ENCODE measurements around the gene C5AR2.
"Not testable (repeated sequence)": the region's sequence is repeated elsewhere in the genome, so short reads cannot be mapped to it uniquely, and the experiment has no call there.

C5AR2 gene

DNA sequence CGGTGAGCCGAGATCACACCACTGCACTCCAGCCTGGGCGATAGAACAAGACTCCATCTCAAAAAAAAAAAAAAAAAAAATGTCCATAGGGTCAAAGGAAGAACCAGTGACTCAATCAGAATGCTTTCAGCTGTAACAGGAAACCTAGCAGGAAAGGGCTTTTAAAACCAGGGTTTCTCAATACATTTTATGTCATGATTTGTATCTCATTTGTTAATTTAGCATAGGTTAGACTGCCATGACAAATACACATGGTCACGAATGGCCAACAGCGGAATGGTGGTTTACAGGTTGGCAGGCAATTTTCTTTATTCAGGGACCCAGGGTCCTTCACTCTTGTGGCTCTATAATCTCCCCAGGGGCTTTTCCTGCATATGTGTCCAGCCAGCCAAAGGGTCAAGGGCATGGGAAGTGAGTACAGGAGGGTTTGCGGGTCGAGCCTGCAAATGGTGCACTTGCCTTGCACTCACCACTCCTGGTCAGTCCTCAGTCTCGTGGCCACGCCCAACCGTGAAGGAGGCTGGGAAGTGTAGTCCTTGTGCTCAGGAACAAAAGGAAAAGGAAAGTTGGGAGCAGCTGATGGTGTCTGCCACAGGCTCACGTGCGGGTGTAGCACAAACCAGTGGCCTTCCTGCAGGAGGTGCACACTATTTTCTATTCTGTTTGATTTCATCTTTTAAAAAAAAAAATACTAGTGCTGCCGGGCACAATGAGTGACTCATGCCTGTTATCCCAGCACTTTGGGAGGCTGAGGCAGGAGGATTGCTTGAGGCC is 32.0 kb downstream of the C5AR2 start:
- no peak for DNase-seq (ENCODE audit: low read depth)

DNA sequence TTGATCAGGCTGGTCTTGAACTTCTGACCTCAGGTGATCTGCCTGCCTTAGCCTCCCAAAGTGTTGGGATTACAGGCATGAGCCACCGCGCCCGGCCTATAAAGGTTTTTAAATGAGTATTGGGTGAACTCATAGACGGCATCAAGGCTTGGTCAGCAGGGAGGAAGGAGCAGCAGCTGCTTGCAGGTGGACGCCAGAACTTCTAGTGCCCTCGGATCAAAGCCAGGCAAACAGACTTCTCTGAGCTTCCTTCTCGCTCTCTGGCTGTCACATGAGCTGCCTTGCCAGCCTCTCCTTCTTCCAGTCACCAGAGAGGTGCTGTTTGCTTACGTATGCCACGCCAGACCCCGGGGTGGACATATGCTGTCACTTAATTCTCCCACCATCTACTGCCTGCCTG is 33.5 kb downstream of the C5AR2 start:
- not testable (repeated sequence) for DNase-seq (ENCODE audit: low read depth)

DNA sequence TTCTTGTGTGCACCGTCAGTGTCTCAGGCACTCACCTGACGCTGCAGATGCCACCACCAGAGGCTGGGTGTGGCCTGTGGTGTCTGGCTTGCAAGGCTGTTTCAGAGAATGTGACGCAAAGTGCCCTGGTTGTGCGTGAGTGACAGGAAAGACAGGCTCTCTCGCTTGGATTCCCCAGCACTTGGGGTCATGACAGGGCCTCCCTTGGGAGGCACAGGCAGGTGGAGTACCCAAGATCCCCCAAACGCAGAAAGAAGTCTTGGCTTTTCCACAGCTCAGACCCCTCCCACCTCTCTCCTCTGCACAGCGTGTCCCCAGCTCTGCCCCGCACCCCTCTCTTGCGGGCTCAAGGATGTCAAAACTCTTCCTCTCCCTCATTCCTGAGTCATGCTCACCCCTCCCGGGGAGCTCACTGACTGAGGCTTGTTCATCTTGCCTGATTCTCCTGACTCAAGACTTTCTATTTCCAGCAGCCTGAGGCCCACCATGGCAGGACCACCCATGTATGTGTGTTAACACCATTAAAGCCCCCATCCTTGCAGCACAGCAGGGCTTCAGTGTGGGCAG is 38.2 kb downstream of the C5AR2 start:
- DNase-seq (ENCODE audit: low read depth): no peak

DNA sequence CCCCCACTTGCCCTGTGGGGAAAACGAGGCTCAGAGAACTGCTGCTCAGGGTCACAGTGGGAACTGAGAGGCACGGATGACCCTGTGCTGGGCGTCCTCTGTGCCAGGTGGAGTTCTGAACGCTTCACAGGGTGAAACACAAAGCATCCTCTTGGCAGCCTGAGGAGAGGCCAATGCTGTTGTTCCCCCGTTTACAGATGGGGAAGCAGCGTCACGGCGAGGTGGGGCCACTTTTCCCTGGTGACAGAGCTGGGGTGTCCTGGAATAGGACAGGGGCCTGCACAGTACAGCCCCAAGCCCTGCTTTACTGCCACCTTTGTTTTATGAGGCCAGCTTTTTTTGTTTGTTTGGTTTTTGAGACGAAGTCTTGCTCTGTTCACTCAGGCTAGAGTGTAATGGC is 39.3 kb downstream of the C5AR2 start:
- no peak for DNase-seq (ENCODE audit: low read depth)

DNA sequence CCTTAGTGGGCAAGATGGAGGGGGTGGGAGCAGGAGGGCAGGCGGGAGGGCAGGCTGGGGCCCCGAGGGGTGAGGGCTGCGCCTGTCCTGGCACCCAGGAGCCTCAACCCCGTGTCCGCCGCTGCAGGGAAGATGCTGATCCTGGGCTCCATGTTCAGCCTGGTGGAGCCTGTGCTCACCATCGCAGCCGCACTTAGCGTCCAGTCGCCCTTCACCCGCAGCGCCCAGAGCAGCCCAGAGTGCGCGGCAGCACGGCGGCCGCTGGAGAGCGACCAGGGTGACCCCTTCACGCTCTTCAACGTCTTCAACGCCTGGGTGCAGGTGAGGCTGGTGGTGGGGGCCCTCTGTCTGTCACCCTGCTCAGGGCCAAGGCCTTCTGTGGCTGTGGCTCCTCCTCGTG is 40.6 kb downstream of the C5AR2 start:
- DNase-seq (ENCODE audit: low read depth): no peak

DNA sequence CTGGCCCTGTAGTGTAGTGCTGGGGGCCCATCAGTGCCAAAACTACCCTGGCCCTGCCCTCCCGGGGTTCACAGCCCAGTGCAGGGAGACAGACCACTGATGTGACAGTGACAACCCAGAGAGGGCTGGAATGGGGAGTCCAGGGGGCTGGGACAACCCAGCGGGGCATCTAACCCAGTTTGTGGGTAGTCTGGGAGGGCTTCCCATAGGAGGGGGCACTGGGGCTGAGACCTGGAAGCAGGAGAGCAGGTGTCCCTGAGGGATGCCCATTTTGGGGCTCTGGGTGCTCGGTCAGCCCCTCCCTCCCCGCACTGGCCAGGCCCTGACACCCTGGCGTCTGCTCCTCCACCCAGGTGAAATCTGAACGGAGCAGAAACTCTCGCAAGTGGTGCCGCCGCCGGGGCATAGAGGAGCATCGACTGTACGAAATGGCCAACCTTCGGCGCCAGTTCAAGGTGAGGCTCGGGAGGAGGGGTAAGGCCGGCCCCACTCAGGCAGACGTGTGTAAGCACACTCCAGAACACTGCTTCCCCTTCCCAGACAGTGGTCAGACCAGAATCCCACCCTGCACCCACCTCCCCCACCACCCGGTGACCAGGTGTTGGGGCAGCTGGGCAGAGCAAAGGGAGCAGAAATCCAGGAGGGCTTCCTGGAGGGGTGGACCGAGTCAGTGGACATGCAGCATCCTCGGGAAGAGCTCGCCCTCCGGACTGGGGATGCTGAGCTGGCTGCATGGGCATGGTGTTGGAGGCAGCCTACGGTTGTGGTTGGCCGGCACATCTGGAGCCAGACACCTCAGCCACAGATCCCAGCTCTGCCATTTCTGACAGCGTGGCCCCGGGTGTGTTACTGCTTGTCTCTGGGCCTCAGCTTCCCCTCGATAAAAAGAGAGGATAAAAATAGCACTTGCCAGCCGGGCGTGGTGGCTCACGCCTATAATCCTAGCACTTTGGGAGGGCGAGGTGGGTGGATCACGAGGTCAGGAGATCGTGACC is 41.6 kb downstream of the C5AR2 start:
- DNase-seq (ENCODE audit: low read depth): no peak

DNA sequence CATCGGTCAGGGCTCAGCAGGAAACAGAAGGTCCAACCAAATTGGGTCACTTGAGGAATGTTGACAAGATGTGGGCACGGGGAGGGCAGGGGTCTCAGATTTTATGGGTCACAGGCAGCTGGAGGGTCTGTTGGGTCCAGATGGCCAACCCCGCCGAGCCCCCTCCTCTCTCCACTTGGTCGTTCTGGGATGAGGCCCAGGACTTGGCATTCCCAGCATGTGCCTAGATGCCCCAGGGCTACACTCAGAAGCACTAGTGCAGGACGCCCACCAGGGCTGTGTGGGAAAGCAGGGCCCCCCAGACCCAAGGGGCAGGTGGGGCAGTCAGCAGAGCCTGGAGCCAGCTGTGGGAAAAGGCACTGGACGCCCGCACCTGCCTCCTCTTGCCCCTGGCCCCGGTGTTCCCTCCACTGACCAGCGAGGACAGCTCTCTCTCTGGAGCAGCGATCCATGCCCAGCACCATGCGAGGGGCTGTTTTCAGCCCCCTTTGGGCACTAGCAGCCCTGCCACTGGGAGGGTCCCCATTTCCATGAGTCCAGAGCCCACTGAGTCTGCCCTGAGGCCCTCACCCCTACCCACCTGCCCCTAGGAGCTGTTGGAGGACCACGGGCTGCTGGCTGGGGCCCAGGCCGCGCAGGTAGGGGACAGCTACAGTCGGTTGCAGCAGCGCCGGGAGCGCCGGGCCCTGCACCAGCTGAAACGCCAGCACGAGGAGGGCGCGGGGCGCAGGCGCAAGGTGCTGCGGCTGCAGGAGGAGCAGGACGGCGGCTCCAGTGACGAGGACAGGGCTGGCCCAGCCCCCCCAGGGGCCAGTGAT is 43.1 kb downstream of the C5AR2 start:
- no peak for DNase-seq (ENCODE audit: low read depth)

DNA sequence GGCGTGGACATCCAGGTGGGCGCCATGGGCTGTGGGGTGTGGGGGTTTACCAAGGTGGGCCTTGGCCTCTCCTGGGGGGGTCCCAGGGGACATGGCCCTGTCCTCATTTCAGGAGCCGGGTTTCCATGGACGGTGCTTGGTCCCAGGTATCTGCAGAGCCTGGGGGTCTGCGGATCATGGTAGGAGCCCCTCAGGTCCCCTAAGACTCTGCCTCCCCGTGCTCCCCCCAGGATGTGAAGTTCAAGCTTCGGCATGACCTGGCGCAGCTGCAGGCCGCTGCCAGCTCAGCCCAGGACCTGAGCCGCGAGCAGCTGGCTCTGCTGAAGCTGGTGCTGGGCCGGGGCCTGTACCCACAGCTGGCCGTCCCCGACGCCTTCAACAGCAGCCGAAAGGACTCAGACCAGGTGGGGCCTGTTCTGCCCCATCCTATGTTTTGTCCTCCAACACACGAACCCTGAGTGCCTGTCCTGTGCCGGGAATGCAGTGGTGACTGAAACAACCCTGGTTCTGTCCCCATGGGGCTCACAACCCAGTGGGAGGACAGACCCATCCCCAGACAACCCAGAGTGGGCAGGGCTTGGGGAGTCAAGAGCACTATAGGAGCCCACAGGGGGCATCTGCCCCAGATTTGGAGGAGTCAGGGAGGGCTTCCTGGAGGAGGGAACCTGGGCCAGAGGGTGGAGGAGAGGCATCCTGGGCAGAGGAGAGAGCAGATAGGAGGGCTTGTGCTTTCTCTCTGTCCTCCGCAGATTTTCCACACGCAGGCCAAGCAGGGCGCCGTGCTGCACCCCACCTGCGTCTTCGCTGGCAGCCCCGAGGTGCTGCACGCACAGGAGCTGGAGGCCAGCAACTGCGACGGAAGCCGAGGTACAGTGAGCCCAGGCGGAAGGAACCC is 44.0 kb downstream of the C5AR2 start:
- DNase-seq (ENCODE audit: low read depth): no peak

DNA sequence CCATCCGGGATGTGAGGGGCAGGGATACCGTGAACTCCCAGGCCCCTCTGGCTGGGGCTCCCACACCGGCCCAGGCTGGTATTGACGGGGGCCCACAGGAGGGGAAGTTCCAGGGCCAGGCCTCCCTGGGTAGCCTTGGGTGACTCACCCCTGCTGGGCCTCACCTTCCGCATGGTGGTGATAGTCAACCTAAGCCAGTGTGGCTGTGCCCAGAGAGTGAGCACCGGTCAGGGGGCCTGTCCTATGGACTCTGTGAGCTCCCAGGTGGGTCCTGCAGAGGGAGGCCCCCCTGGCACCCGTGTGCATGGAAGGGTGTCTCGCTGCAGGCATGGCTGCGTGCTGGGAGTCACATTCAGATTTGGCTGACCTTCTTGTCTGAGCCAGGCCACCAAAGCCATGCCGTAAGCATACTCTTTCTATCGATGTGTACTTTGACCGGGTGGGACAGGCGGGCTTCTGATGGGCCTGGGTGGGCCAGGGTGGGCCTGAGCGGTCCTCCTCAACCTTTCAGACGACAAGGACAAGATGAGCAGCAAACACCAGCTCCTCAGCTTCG is 44.7 kb downstream of the C5AR2 start:
- DNase-seq (ENCODE audit: low read depth): no peak

DNA sequence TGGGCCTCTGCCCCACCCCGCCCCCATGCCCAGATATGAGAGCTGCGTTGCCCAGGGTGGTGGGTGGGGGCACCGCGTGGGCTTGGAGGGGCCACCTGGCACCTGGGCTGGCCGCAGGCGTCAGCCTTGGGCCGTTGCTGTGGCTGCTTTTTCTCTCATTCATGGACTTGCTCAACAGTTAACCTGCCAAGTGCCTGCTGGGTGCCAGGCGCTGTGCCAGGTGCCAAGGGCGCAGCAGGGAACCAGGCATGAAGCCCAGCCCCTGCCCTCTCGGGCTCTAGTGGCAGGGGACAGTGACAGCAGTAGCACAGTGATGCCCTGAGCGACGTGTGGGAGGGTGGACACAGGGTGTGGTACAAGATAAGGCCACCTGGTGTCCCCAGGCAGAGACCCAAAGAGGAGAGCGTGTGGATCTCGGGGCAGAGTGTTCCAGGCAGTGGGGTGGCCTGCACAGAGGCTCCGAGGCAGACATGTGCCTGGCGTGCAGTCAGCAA is 45.3 kb downstream of the C5AR2 start:
- DNase-seq (ENCODE audit: low read depth): no peak

DNA sequence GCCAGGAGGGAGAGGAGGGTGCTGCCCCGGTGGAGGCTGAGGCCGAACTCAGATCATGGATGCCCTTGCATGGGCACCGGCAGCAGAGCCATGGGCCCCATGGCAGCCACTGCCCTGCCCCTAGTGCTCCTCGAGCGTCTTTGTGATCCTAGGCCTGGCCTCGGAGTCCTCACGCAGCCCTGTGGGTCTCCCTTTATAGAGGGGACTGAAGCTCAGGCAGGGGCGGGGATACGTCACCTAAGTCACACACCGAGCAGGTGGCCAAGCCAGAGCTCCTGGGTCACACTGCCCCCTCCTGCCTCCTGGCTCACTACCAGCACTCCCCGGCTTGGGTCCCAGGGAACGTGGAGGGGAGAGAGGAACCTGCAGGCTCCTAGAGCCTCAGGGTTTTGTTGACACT is 45.8 kb downstream of the C5AR2 start:
- no peak for DNase-seq (ENCODE audit: low read depth)

DNA sequence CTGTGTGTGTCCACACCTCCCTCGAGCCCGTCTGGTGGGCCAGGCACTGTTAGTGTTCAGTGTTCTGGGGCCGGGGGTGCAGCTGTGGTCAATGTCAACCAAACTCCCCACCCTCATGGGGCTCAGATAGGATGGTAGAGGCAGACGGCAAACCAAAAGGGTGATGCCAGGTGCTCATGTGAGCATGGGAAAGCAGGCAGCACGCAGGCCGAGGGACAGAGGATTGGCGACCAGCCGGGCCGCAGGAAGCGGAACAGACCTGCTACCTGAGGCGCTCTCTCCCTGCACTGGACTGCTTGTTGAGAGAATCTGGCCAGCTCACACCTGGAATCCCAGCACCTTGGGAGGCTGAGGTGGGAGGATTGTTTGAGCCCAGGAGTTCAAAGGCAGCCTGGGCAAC is 46.3 kb downstream of the C5AR2 start:
- DNase-seq (ENCODE audit: low read depth): no peak

DNA sequence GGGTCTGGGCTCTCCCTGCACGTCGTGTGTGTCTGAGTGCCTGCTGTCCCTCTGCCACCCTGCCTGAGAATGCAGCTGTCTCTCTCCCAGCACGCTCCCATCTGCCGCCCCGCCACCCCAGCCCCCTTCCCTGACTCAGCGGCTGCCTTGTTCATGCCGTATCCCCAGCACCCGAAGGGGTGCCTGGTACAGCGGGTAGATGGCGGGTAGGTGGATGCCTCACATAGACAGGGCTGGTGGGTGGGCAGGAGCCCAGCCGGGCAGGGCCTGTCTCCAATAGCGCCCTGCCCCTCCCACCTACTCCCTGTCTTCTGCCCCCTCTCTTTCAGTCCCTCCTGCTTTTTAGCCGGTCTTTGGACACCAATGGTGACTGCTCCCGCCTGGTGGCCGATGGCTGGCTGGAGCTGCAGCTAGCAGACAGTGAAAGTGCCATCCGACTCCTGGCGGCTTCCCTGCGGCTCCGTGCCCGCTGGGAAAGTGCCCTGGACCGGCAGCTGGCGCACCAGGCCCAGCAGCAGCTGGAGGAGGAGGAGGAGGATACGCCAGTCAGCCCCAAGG is 47.5 kb downstream of the C5AR2 start:
- no peak for DNase-seq (ENCODE audit: low read depth)

DNA sequence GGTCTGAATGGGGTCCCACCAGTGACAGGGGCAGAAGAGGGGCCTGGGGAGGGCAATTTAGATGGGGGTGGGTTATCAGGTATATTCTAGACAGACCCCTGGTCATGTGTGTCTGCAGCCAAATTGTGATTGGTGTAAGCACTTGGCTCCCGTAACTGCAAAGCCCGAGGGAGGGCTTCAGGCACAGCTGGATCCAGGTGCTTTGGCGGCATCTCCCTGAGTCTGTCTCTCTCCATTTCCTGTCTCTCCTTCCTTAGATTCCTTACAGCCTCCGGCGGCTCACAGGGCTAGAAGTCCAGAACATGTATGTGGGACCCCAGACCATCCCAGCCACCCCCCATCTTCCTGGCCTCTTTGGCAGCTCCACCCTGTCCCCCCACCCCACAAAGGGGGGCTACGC is 48.6 kb downstream of the C5AR2 start:
- no peak for DNase-seq (ENCODE audit: low read depth)

DNA sequence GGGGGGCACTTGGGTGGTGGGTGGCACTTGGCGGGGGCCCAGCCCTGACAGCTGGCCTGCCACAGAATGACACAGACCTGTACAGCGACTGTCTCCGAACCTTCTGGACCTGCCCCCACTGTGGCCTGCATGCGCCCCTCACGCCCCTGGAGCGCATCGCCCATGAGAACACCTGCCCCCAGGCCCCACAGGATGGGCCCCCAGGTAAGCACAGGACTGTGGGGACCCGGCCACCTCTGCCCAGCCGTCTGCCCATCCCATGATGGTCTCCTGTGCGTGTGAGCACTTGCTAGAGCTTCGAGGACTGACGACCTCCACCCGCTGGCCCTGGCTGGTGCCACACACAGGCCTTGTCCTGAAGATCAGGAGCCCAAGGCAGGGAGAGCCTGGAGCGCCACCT is 49.1 kb downstream of the C5AR2 start:
- DNase-seq (ENCODE audit: low read depth): no peak

DNA sequence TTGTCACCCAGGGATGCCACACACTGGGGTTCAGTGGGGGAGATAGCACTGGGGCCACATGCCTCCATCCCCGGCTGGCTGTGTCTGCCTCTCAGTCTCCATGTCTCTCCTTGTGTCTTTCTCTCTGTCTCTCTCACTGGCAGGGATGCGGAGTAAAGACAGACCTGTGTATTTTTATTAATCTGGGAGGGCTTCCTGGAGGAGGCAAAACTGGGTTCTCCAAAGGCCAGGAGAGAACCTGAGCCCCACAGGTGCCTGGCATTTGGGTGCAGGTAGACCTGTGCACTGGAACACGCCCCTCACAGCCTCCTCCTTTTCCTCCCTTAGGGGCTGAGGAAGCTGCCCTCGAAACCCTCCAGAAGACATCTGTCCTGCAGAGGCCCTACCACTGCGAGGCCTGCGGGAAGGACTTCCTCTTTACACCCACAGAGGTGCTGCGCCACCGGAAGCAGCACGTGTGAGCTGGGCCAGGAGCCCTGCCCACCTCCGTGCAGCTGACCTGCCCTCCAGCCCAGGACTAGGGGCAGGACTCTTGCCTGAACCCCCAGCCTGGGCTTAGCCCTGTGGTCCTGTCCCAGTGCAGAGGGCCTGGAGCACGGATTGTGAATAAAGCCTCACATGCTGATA is 49.8 kb downstream of the C5AR2 start:
- no peak for DNase-seq (ENCODE audit: low read depth)

DNA sequence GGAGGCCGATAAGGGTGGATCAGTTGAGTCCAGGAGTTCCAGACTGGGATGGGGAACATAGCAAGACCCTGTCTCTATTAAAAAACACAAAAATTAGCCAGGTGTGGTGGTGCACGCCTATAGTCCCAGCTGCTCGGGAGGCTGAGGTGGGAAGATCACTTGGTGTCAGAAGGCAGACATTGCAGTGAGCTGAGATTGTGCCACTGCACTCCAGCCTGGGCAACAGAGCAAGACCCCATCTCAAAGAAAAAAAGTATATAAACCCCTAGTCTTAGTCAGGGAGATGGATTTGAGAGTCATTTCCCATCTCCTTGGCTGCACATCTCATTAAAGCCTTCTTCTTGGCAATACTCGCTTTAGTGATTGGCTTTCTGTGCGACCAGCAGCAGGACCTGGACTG is 51.9 kb downstream of the C5AR2 start:
- DNase-seq (ENCODE audit: low read depth): not testable (repeated sequence)

DNA sequence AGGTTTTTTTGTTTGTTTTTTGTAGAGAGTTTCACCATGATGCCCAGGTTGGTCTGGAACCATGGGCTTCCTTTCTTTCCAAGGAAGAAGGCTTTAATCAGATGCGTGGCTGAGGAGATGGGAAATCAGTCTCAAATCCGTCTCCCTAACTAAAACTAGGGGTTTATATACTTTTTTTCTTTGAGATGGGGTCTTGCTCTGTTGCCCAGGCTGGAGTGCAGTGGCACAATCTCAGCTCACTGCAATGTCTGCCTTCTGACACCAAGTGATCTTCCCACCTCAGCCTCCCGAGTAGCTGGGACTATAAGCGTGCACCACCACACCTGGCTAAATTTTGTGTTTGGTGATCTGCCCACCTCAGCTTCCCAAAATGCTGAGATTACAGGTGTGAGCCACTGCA is 52.6 kb downstream of the C5AR2 start:
- DNase-seq (ENCODE audit: low read depth): not testable (repeated sequence)

DNA sequence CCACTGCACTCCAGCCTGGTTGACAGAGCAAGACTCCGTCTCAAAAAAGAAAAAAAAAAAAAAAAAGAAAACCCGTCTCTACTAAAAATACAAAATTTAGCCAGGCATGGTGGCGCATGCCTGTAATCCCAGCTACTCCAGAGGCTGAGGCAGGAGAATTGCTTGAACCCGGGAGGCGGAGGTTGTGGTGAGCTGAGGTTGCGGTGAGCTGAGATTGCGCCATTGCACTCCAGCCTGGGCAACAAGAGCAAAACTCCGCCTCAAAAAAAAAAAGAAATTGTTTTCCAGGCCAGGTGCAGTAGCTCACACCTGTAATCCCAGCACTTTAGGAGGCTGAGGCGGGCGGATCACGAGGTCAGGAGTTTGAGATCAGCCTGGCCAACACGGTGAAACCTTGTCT is 54.6 kb downstream of the C5AR2 start:
- DNase-seq (ENCODE audit: low read depth): not testable (repeated sequence)

DNA sequence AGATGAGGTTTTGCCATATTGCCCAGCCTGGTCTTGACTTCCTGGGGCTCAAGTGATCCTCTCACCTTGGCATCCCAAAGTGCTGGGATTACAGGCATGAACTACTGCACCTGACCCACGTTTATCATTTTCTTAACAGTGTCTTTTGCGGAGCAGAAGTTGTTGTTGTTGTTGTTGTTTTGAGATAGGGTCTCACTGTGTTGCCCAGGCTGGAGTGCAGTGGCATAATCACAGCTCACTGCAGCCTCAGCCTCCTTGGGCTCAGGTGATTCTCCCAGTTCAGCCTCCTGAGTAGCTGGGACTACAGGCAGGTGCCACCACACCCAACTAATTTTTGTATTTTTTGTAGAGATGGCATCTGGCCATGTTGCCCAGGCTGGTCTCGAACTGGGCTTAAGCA is 55.6 kb downstream of the C5AR2 start:
- DNase-seq (ENCODE audit: low read depth): not testable (repeated sequence)

Measured in activated T-cell treated with anti-CD3 and anti-CD28 coated beads for 24 hours (primary cell).